Measurements from ENCODE around the gene ATCAY.

DNA sequence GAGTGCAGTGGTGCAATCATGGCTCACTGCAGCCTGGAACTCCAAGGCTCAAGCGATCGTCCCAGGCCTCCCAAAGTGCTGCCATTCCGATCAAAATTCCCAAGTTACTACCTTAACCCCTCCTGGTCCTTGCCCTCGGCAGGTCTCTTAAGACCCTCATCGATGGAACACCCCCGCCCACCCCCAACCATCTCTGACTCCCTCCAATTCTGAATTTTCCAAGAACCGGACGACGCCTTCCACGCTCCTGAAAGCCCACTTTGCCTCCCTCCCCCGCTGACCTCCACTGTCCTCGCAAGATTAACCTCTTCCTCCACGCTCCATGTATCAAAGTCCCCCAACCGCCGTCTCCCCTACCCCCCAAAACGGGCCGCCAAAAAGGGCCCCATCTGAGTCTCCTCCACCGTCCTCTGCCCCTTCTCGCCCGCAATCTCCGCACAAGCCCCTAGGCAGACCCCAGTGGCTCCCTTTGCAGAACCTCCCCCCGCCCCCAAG is 89.9 kb downstream of the ATCAY start:
- no peak for TF ChIP-seq CHD1 (IDR thresholded peaks at IDR 0.05; ENCODE audit: low read depth, low read length)
- TF ChIP-seq CEBPB (IDR thresholded peaks at IDR 0.05; ENCODE audit: low read depth, low read length): peak; percentile 71
- TF ChIP-seq POLR2A (IDR thresholded peaks at IDR 0.05; ENCODE audit: low read depth, low read length): no peak
- TF ChIP-seq RCOR1 (IDR thresholded peaks at IDR 0.05; ENCODE audit: insufficient replicate concordance, low read length): no peak
- TF ChIP-seq CTCF (conservative IDR thresholded peaks at IDR 0.05; ENCODE audit: low read depth, low read length): no peak
- TF ChIP-seq RAD21 (IDR thresholded peaks at IDR 0.05; ENCODE audit: low read length): no peak
- TF ChIP-seq, protein P1, sequence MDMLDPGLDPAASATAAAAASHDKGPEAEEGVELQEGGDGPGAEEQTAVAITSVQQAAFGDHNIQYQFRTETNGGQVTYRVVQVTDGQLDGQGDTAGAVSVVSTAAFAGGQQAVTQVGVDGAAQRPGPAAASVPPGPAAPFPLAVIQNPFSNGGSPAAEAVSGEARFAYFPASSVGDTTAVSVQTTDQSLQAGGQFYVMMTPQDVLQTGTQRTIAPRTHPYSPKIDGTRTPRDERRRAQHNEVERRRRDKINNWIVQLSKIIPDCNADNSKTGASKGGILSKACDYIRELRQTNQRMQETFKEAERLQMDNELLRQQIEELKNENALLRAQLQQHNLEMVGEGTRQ (IDR thresholded peaks at IDR 0.05; ENCODE audit: low read depth, low read length): no peak
- TF ChIP-seq SMC3 (IDR thresholded peaks at IDR 0.05; ENCODE audit: low read depth, low read length): no peak
- no peak for TF ChIP-seq MAFK (IDR thresholded peaks at IDR 0.05; ENCODE audit: low read depth, low read length)
- no peak for TF ChIP-seq MXI1 (IDR thresholded peaks at IDR 0.05; ENCODE audit: borderline replicate concordance, low read depth, low read length)
- no peak for TF ChIP-seq BHLHE40 (IDR thresholded peaks at IDR 0.05; ENCODE audit: low read depth, low read length)
- no peak for TF ChIP-seq NFE2L2 (IDR thresholded peaks at IDR 0.05; ENCODE audit: low read depth, low read length)
- TF ChIP-seq RFX5 (IDR thresholded peaks at IDR 0.05; ENCODE audit: low read depth, low read length): no peak
- TF ChIP-seq ELK1 (IDR thresholded peaks at IDR 0.05; ENCODE audit: borderline replicate concordance, low read depth, low read length): no peak
